KOPT-K1 (cell line): Measurements from ENCODE around the gene LDB1.

Experiments
- H3K27ac ChIP-seq: fragments of 200-600 bp; sonication (generic); 2 replicates; pipeline ENCODE4 v1.5.1; 2016; ENCODE audit warnings: antibody characterized with exemption, mild to moderate bottlenecking, low read depth, low read length; ENCODE audit not compliant: poor library complexity, severe bottlenecking
- H3K36me3 ChIP-seq: fragments of 200-600 bp; sonication (generic); 2 replicates; pipeline ENCODE4 v1.5.1; 2017; ENCODE audit warnings: antibody characterized with exemption, mild to moderate bottlenecking, low read length, moderate library complexity; ENCODE audit not compliant: insufficient read depth
- H3K9me3 ChIP-seq: fragments of 200-600 bp; sonication (generic); 2 replicates; pipeline ENCODE4 v1.5.1; 2017; ENCODE audit warnings: antibody characterized with exemption, low read length, mild to moderate bottlenecking; ENCODE audit not compliant: insufficient read depth, poor library complexity, severe bottlenecking

LDB1 gene

DNA sequence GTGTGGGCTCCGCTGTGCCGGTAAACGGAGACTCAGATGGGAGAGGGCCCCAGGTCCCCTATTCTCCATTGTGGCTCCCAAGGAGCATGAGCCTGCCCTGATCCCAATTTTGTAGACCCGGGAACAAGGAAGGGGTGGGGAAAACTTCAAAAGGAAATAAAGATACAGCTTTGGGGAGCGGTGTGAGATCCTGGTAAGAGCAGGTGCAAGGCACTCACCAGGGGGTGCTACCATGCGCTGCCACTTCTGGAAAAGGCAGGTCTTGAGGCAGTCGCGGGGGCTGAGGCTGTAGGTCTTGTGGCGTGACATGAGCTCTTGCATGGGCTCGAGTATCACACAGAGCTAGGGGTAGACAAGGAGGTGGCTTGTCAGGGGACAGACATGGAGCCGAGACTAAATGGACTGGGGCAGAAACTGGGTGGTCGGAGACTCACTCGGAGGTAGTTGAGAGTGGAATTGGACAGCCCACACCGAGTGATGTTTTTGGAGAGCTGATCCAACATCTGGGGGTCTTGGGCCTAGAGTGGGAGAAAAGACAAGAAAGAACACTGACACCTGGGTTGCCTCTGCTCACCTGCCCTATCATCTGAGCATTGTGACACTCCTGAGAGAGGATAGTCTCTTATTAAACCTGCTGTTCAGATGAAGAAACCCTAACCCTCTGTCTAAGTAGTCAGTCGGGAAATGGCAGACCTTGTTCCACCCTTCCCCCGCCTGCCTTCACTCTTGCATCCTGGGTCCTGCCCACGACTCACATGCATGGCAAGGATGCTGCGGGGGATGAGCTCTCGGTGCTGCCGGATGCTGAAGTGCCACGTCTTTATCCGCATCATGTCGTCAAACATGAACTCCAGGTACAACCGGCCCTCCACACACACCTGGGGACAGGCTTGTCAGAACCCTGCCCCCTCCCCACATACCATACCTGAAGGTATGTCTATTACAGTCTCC, 10.7 kb downstream of the LDB1 start:
- peaks cover 75% of the 10 kb centered on the region for H3K36me3 ChIP-seq

GRCh38 chr10:102106998-102107397, 13.2 kb downstream of the LDB1 start:
- Histone ChIP-seq H3K27ac (no peak overlapping the region), H3K9me3 (no peaks in the 10 kb centered on the region), H3K36me3 (peaks cover 85% of the 10 kb centered on the region)

More for the DNA sequence above, 10.7 kb downstream of the LDB1 start:
- H3K27ac ChIP-seq, result no peak overlapping the region
- H3K9me3 ChIP-seq, result no peaks in the 10 kb centered on the region

- H3K36me3 ChIP-seq, result peaks cover 42% of the 10 kb centered on the region
- no peak overlapping the region for H3K27ac ChIP-seq
- no peaks in the 10 kb centered on the region for H3K9me3 ChIP-seq
These were observed 17.7 kb downstream of the LDB1 start for GRCh38 chr10:102102421-102102820.

- no peak overlapping the region for H3K27ac ChIP-seq
- no peaks in the 10 kb centered on the region for H3K9me3 ChIP-seq
- peaks cover 31% of the 10 kb centered on the region; the same call in 1 of the 2 replicates for H3K36me3 ChIP-seq
These were observed 19.0 kb downstream of the LDB1 start for GRCh38 chr10:102101152-102101551.

DNA sequence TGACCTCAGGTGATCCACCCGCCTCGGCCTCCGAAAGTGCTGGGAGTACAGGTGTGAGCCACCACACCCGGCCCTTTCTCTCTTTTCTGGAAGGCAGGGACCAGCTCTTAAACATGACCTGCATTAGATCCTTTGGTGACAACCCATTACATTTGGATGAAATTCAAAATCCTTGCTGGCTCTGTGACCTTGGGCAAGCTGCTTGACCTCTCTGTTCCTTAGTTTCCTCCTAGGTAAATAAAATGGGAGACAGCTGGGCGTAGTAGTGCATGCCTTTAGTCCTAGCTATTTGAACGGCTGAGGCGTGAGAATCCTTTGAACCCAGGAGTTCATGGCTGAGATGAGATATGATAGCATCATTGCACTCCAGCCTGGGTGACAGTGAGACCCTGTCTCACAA, 23.7 kb downstream of the LDB1 start:
- no peak overlapping the region for H3K27ac ChIP-seq
- H3K36me3 ChIP-seq, result no peaks in the 10 kb centered on the region
- H3K9me3 ChIP-seq, result no peaks in the 10 kb centered on the region

DNA sequence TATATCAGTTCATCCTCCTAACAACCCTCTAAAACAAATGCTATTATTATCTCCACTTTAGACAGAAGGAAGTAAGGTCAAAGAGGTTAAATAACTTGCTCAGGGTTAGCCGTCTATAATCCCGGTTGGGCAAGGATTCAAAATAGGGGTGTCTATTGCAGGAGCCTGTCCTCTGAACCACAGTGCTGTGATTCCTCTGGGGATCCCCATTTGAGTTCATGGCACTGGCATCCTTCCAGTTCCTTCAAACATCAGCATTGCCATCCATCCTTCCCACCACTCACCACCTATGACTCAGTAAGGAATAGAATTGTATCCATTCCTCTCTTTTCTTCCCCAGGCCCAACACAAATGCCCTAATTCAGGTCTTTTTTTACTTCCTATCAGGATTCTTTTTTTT, 29.4 kb downstream of the LDB1 start:
- H3K27ac ChIP-seq, result no peak overlapping the region
- no peaks in the 10 kb centered on the region for H3K9me3 ChIP-seq
- no peaks in the 10 kb centered on the region for H3K36me3 ChIP-seq

DNA sequence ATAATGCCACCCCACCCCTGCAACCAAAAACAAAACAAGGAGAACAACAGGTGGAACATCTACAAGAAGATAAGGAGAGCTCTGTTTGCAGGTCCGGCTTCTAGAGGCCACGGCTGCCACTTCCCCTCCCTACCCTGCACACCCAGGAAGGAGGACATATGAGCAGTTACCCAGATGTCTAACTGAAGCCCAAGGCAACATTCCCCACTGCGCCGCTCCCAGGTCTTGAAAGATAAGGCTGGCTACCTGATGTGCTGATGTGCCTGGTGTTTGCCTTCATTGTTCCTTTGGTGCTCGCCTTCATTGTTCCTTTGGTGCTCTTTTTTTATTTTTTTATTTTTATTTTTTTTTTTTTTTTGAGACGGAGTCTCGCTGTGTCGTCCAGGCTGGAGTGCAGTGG, 34.0 kb downstream of the LDB1 start:
- Histone ChIP-seq H3K27ac (no peak overlapping the region), H3K9me3 (no peaks in the 10 kb centered on the region), H3K36me3 (no peaks in the 10 kb centered on the region)

DNA sequence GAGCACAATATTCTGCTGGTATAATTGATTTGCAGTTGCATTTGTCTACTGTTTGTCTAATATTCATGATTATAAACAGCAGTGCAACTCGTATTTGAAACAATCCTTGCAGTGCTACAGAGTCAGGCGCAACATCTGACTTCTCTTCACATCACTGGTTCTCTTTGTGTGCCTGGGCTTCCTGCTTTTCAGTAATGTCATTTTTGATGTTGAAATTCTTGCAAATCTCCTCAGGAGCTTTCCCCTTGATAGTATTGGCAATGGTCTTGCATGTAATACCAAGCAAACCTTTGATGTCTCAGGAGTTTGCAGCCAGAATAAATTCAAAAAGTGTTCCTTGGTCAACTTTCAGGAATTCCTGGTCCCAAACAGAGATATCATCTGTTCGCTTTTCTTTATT, 34.8 kb downstream of the LDB1 start:
- no peak overlapping the region for H3K27ac ChIP-seq
- H3K9me3 ChIP-seq, result no peaks in the 10 kb centered on the region
- no peaks in the 10 kb centered on the region for H3K36me3 ChIP-seq

DNA sequence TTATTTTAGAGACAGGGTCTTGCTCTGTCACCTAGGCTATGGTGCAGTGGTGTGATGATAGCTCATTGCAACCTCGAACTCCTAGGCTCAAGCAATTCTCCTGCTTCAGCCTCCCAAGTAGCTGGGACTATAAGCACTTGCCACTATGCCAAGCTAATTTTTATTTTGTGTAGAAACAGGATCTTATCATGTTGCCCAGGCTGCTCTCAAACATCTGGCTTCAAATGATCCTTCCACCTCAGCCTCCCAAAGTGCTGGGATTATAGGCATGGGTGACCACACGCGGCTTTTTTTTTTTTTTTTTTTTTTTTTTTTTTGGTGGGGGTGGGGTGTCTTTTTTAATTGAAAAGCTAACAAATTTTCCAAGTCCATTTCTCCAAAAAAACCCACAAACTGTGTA, 36.6 kb downstream of the LDB1 start:
- H3K27ac ChIP-seq, result no peak overlapping the region
- no peaks in the 10 kb centered on the region for H3K9me3 ChIP-seq
- no peaks in the 10 kb centered on the region for H3K36me3 ChIP-seq

GRCh38 chr10:102072673-102073527, 47.3 kb downstream of the LDB1 start:
- H3K9me3 ChIP-seq, result no peaks in the 10 kb centered on the region
- peaks cover 17% of the 10 kb centered on the region for H3K36me3 ChIP-seq
- H3K27ac ChIP-seq, result no peak overlapping the region

GRCh38 chr10:102069071-102069470, 51.1 kb downstream of the LDB1 start:
- Histone ChIP-seq H3K36me3 (peaks cover 27% of the 10 kb centered on the region), H3K9me3 (no peaks in the 10 kb centered on the region), H3K27ac (no peak overlapping the region)

DNA sequence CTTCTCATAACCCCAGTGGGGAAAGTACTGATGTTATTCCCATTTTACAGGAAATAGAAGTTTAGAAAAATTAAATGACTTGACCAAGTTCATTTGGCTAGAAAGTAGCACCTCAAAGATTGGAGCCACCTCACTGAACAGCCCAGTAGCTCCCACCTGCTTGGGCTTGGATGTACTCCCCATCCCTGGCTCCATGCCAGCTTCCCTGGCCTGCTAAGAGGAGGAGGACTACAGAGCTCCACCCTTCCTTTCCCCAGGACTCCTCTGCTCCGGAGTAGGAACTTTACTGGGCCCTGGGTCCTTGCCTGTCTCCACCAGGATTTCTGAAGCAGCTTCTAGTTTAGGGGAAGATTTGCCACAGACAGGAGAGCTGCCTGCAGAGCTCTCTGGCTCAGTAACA, 52.0 kb downstream of the LDB1 start:
- no peaks in the 10 kb centered on the region for H3K9me3 ChIP-seq
- no peak overlapping the region for H3K27ac ChIP-seq
- H3K36me3 ChIP-seq, result peaks cover 27% of the 10 kb centered on the region

DNA sequence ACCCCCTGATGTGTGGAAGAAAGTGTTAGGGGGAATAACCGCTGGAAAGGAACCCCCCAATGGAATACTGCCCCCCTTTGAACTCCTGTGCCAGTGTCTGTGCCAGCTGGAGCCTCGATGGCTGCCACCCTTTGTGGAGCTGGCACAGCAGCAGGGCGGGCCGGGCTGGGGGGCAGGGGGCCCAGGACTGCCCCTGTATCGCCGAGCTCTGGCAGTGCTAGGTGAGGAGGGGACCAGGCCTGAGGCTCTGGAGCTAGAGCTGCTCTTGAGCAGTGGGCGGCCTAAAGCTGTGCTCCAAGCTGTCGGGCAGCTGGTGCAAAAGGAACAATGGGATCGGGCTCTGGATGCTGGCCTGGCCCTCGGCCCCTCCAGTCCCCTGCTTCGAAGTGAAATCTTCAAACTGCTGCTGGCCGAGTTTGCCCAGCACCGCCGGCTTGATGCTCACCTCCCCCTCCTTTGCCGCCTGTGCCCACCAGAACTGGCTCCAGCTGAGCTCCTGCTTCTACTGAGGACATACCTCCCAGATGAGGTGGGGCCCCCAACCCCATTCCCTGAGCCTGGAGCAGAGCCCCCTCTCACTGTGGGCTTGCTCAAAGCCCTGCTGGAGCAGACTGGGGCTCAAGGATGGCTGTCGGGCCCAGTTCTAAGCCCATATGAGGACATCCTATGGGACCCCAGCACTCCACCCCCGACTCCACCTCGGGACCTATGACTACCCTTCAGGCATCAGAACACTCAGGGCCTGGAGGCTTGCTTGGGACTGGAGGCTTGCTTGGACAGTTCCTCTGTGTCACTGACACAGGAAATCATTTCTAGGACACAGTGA, 52.9 kb downstream of the LDB1 start:
- H3K36me3 ChIP-seq, result peaks cover 27% of the 10 kb centered on the region
- no peak overlapping the region for H3K27ac ChIP-seq
- H3K9me3 ChIP-seq, result no peaks in the 10 kb centered on the region

- H3K27ac ChIP-seq, result no peak overlapping the region
These were observed 53.6 kb downstream of the LDB1 start for GRCh38 chr10:102066399-102067088.

More at GRCh38 chr10:102066399-102067088, 53.6 kb downstream of the LDB1 start:
- Histone ChIP-seq H3K9me3 (no peaks in the 10 kb centered on the region), H3K36me3 (peaks cover 27% of the 10 kb centered on the region)
